Activated CD4-positive, alpha-beta T cell treated with anti-CD3 and anti-CD28 coated beads for 48 hours (primary cell): ENCODE data around the gene PTCD3.

Experiments
- DNase-seq: peaks from one replicate; pipeline ENCODE4 v3.0.0-alpha.2; 2020

PTCD3 gene

GRCh38 chr2:86105969-86106945 lies at the start of gene PTCD3:
PTCD3 (plus strand) TSS chr2:86106235; CDS start chr2:86106248, 13 bp downstream.
- DNase-seq, result peak; percentile 98

GRCh38 chr2:86056590-86057331 lies 49.3 kb upstream of the PTCD3 start:
- no peak for DNase-seq

- DNase-seq, result no peak
These were observed 44.0 kb upstream of the PTCD3 start for GRCh38 chr2:86062043-86062442.

GRCh38 chr2:86064006-86064405 lies 42.0 kb upstream of the PTCD3 start:
- no peak for DNase-seq

GRCh38 chr2:86065512-86065911 lies 40.5 kb upstream of the PTCD3 start:
- no peak for DNase-seq

- DNase-seq, result no peak
These were observed 39.9 kb upstream of the PTCD3 start for GRCh38 chr2:86066007-86066578.

GRCh38 chr2:86066915-86067314 lies 39.1 kb upstream of the PTCD3 start:
- DNase-seq, result no peak

GRCh38 chr2:86068136-86068588 lies 37.9 kb upstream of the PTCD3 start:
- DNase-seq, result peak; percentile 45

- DNase-seq, result no peak
These were observed 37.4 kb upstream of the PTCD3 start for GRCh38 chr2:86068648-86069047.

- no peak for DNase-seq
These were observed 36.8 kb upstream of the PTCD3 start for GRCh38 chr2:86069091-86069685.

GRCh38 chr2:86069783-86070339 lies 36.2 kb upstream of the PTCD3 start:
- no peak for DNase-seq

- no peak for DNase-seq
These were observed 35.2 kb upstream of the PTCD3 start for GRCh38 chr2:86070868-86071267.

GRCh38 chr2:86072271-86072858 lies 33.7 kb upstream of the PTCD3 start:
- DNase-seq, result no peak

- no peak for DNase-seq
These were observed 32.8 kb upstream of the PTCD3 start for GRCh38 chr2:86073225-86073624.

GRCh38 chr2:86074256-86074655 lies 31.8 kb upstream of the PTCD3 start:
- no peak for DNase-seq

GRCh38 chr2:86074811-86075210 lies 31.2 kb upstream of the PTCD3 start:
- no peak for DNase-seq

- no peak for DNase-seq
These were observed 30.1 kb upstream of the PTCD3 start for GRCh38 chr2:86075886-86076285.

- no peak for DNase-seq
These were observed 27.1 kb upstream of the PTCD3 start for GRCh38 chr2:86078774-86079545.

- DNase-seq, result peak; percentile 85
These were observed 25.8 kb upstream of the PTCD3 start for GRCh38 chr2:86079981-86080911.

GRCh38 chr2:86081724-86082123 lies 24.3 kb upstream of the PTCD3 start:
- DNase-seq, result no peak
